HG02884 (cell line): Measurements from ENCODE around the gene LRRC23.
A peak's percentile ranks its signal among the peaks of the same experiment; 100 is the strongest.

Source experiments
- ATAC-seq: cut with Tn5 transposase; IDR thresholded peaks from one replicate; pipeline ENCODE4 v1.9.1; 2021; ENCODE audit warnings: mild to moderate bottlenecking, moderate library complexity; ENCODE audit not compliant: unreplicated experiment

The LRRC23 gene

GRCh38 chr12:6955108-6956020 is 50.7 kb downstream of the LRRC23 start:
- no peak for ATAC-seq

- ATAC-seq = no peak
Measured at GRCh38 chr12:6956021-6956727, 51.6 kb downstream of the LRRC23 start.

GRCh38 chr12:6957151-6957701 is 52.6 kb downstream of the LRRC23 start:
- ATAC-seq = no peak

GRCh38 chr12:6957741-6958608 is 53.4 kb downstream of the LRRC23 start:
- no peak for ATAC-seq

- ATAC-seq = no peak
Measured at GRCh38 chr12:6958609-6959057, 54.0 kb downstream of the LRRC23 start.

GRCh38 chr12:6959058-6959804 is 54.6 kb downstream of the LRRC23 start:
- ATAC-seq = peak; percentile 51

- ATAC-seq = no peak
Measured at GRCh38 chr12:6959805-6960592, 55.4 kb downstream of the LRRC23 start.

- no peak for ATAC-seq
Measured at GRCh38 chr12:6960593-6961277, 56.1 kb downstream of the LRRC23 start.

- ATAC-seq = no peak
Measured at GRCh38 chr12:6961278-6961694, 56.7 kb downstream of the LRRC23 start.

GRCh38 chr12:6961695-6962284 is 57.2 kb downstream of the LRRC23 start:
- ATAC-seq = no peak

- no peak for ATAC-seq
Measured at GRCh38 chr12:6962285-6963015, 57.8 kb downstream of the LRRC23 start.

GRCh38 chr12:6963016-6963731 is 58.6 kb downstream of the LRRC23 start:
- ATAC-seq = no peak
